Hepatic stellate cell (primary cell): ENCODE results near the gene DCTD.
"Not testable (repeated sequence)": the region's sequence is repeated elsewhere in the genome, so short reads cannot be mapped to it uniquely, and the experiment has no call there.

ENCODE experiments used
- DNase-seq: peaks from one replicate; pipeline ENCODE4 v3.0.0; 2011; ENCODE audit warnings: low spot score

Gene DCTD

GRCh38 chr4:182921608-182922007 is 4.4 kb upstream of the DCTD start:
- no peak for DNase-seq

- no peak for DNase-seq
Observed at GRCh38 chr4:182920676-182921075, 3.5 kb upstream of the DCTD start.

- no peak for DNase-seq
Observed at GRCh38 chr4:182918791-182919302, 1.7 kb upstream of the DCTD start.

- DNase-seq: no peak
Observed at GRCh38 chr4:182918044-182918607, 940 bp upstream of the DCTD start.

- peak; percentile 72 for DNase-seq
Observed at GRCh38 chr4:182916483-182917181, 554 bp downstream of the DCTD start.

- no peak for DNase-seq
Observed at GRCh38 chr4:182914357-182914756, 2.8 kb downstream of the DCTD start.

GRCh38 chr4:182913621-182914020 is 3.6 kb downstream of the DCTD start:
- DNase-seq: no peak

GRCh38 chr4:182913036-182913435 is 4.2 kb downstream of the DCTD start:
- no peak for DNase-seq

- no peak for DNase-seq
Observed at GRCh38 chr4:182908124-182908523, 9.1 kb downstream of the DCTD start.

- no peak for DNase-seq
Observed at GRCh38 chr4:182907396-182907795, 9.8 kb downstream of the DCTD start.

GRCh38 chr4:182906786-182907185 is 10.4 kb downstream of the DCTD start:
- DNase-seq: no peak

GRCh38 chr4:182905038-182905437 is 12.1 kb downstream of the DCTD start:
- no peak for DNase-seq

GRCh38 chr4:182904211-182904761 is 12.9 kb downstream of the DCTD start:
- no peak for DNase-seq

- no peak for DNase-seq
Observed at GRCh38 chr4:182903013-182903412, 14.2 kb downstream of the DCTD start.

GRCh38 chr4:182901337-182901736 is 15.8 kb downstream of the DCTD start:
- no peak for DNase-seq

- DNase-seq: not testable (repeated sequence)
Observed at GRCh38 chr4:182900021-182900420, 17.2 kb downstream of the DCTD start.

- no peak for DNase-seq
Observed at GRCh38 chr4:182898479-182898799, 18.7 kb downstream of the DCTD start.

GRCh38 chr4:182897601-182898478 is 19.3 kb downstream of the DCTD start:
- DNase-seq: no peak

- no peak for DNase-seq
Observed at GRCh38 chr4:182896421-182896820, 20.8 kb downstream of the DCTD start.

GRCh38 chr4:182895791-182896292 is 21.3 kb downstream of the DCTD start:
- DNase-seq: no peak

GRCh38 chr4:182894681-182895275 is 22.4 kb downstream of the DCTD start:
- DNase-seq: no peak

- DNase-seq: no peak
Observed at GRCh38 chr4:182893474-182894080, 23.6 kb downstream of the DCTD start.
